GM21528 (cell line): ENCODE results near the gene KCNJ1.

Experiments used
- ATAC-seq: cut with Tn5 transposase; IDR thresholded peaks from one replicate; pipeline ENCODE4 v1.9.1; 2021; ENCODE audit warnings: mild to moderate bottlenecking, moderate library complexity; ENCODE audit not compliant: unreplicated experiment, low FRiP score

KCNJ1 gene

GRCh38 chr11:128884703-128885338 lies 17.7 kb upstream of the KCNJ1 start:
- peak; percentile 76 for ATAC-seq

- ATAC-seq, result no peak
Observed at GRCh38 chr11:128884054-128884453, 17.0 kb upstream of the KCNJ1 start.

GRCh38 chr11:128882451-128882850 lies 15.4 kb upstream of the KCNJ1 start:
- ATAC-seq, result no peak

- no peak for ATAC-seq
Observed at GRCh38 chr11:128881221-128881620, 14.1 kb upstream of the KCNJ1 start.

- ATAC-seq, result no peak
Observed at GRCh38 chr11:128879817-128880216, 12.7 kb upstream of the KCNJ1 start.

- no peak for ATAC-seq
Observed at GRCh38 chr11:128878455-128878854, 11.4 kb upstream of the KCNJ1 start.

GRCh38 chr11:128877726-128878125 lies 10.6 kb upstream of the KCNJ1 start:
- no peak for ATAC-seq

GRCh38 chr11:128876133-128876650 lies 9.1 kb upstream of the KCNJ1 start:
- ATAC-seq, result no peak

GRCh38 chr11:128874427-128874826 lies 7.3 kb upstream of the KCNJ1 start:
- ATAC-seq, result no peak

- no peak for ATAC-seq
Observed at GRCh38 chr11:128872594-128872993, 5.5 kb upstream of the KCNJ1 start.

GRCh38 chr11:128872094-128872493 lies 5.0 kb upstream of the KCNJ1 start:
- no peak for ATAC-seq

GRCh38 chr11:128871168-128871610 lies 4.1 kb upstream of the KCNJ1 start:
- no peak for ATAC-seq

GRCh38 chr11:128868841-128869671 lies 2.0 kb upstream of the KCNJ1 start:
- ATAC-seq, result no peak

- no peak for ATAC-seq
Observed at GRCh38 chr11:128865490-128865889, 1.6 kb downstream of the KCNJ1 start.

- no peak for ATAC-seq
Observed at GRCh38 chr11:128862908-128863660, 4.0 kb downstream of the KCNJ1 start.

- no peak for ATAC-seq
Observed at GRCh38 chr11:128862406-128862805, 4.7 kb downstream of the KCNJ1 start.

- ATAC-seq, result no peak
Observed at GRCh38 chr11:128860571-128861361, 6.3 kb downstream of the KCNJ1 start.

- peak; percentile 94 for ATAC-seq
Observed at GRCh38 chr11:128859563-128860441, 7.3 kb downstream of the KCNJ1 start.

- ATAC-seq, result no peak
Observed at GRCh38 chr11:128857341-128857740, 9.8 kb downstream of the KCNJ1 start.
